Progenitor cell of endocrine pancreas (in vitro differentiated cells): ENCODE data around the gene NUDT8. TPM values are rescaled to one million over a fixed set of nuclear protein-coding genes. Genes with fewer than 3 reads are reported as not detected.
A peak's percentile ranks its signal among the peaks of the same experiment; 100 is the strongest.

Source experiments
- DNase-seq: peaks from one replicate; pipeline ENCODE4 v3.0.0; 2021; ENCODE audit warnings: low spot score; ENCODE audit not compliant: unreplicated experiment
- H3K27ac Mint-ChIP-seq: 2 replicates; pipeline ENCODE4 v1.8.0; 2021; ENCODE audit warnings: mild to moderate bottlenecking, moderate library complexity, mixed read lengths
- H3K27me3 Mint-ChIP-seq: 2 replicates; pipeline ENCODE4 v1.8.0; 2021; ENCODE audit warnings: mixed read lengths
- H3K36me3 Mint-ChIP-seq: 2 replicates; pipeline ENCODE4 v1.8.0; 2022; ENCODE audit warnings: mixed read lengths; ENCODE audit not compliant: insufficient read depth
- H3K4me1 Mint-ChIP-seq: 2 replicates; pipeline ENCODE4 v1.8.0; 2021; ENCODE audit warnings: low read depth, mixed read lengths
- H3K4me3 Mint-ChIP-seq: 2 replicates; pipeline ENCODE4 v1.8.0; 2021; ENCODE audit warnings: low read depth, mild to moderate bottlenecking, moderate library complexity, mixed read lengths
- H3K9me3 Mint-ChIP-seq: 2 replicates; pipeline ENCODE4 v1.8.0; 2021; ENCODE audit warnings: low read depth, mixed read lengths
- CTCF ChIP-seq: fragments of 200-600 bp; sonication (generic); IDR thresholded peaks from one replicate; pipeline ENCODE4 v1.5.0; 2021; ENCODE audit warnings: antibody characterized with exemption, mild to moderate bottlenecking; ENCODE audit not compliant: unreplicated experiment
- total RNA-seq: library from RNA; stranded (reverse); gene quantifications from 2 replicates; pipeline ENCODE4 v1.2.1, GENCODE V29; 2021

Gene NUDT8
- total RNA-seq, 1 donor from 2014 or later, result 5.1 TPM

GRCh38 chr11:67633758-67634365 lies 4.1 kb upstream of the NUDT8 start:
- no peaks in the 10 kb centered on the region for H3K9me3 Mint-ChIP-seq
- no peak overlapping the region for H3K4me3 Mint-ChIP-seq

GRCh38 chr11:67632982-67633755 lies 3.4 kb upstream of the NUDT8 start:
- H3K4me1 Mint-ChIP-seq, result peaks cover 7% of the 10 kb centered on the region
- no peak overlapping the region for H3K27ac Mint-ChIP-seq
- no peak for TF ChIP-seq CTCF
- H3K9me3 Mint-ChIP-seq, result no peaks in the 10 kb centered on the region
- H3K27me3 Mint-ChIP-seq, result no peaks in the 10 kb centered on the region
- DNase-seq, result no peak
- no peak overlapping the region for H3K4me3 Mint-ChIP-seq
- H3K36me3 Mint-ChIP-seq, result no peaks in the 10 kb centered on the region

More at GRCh38 chr11:67633758-67634365, 4.1 kb upstream of the NUDT8 start:
- no peaks in the 10 kb centered on the region for H3K36me3 Mint-ChIP-seq
- H3K27ac Mint-ChIP-seq, result no peak overlapping the region
- DNase-seq, result no peak
- no peak for TF ChIP-seq CTCF
- peaks cover 7% of the 10 kb centered on the region for H3K4me1 Mint-ChIP-seq
- H3K27me3 Mint-ChIP-seq, result no peaks in the 10 kb centered on the region

GRCh38 chr11:67632175-67632981 lies 2.6 kb upstream of the NUDT8 start:
- DNase-seq, result no peak
- no peak for TF ChIP-seq CTCF

GRCh38 chr11:67631853-67632174 lies 2.1 kb upstream of the NUDT8 start:
- H3K9me3 Mint-ChIP-seq, result peaks cover under 1% of the 10 kb centered on the region
- TF ChIP-seq CTCF, result no peak
- peaks cover under 1% of the 10 kb centered on the region for H3K36me3 Mint-ChIP-seq
- H3K27me3 Mint-ChIP-seq, result no peaks in the 10 kb centered on the region
- H3K4me3 Mint-ChIP-seq, result peak overlapping the region; percentile 53
- DNase-seq, result no peak
- H3K27ac Mint-ChIP-seq, result no peak overlapping the region
- H3K4me1 Mint-ChIP-seq, result peaks cover 7% of the 10 kb centered on the region

More at GRCh38 chr11:67632175-67632981, 2.6 kb upstream of the NUDT8 start:
- H3K27ac Mint-ChIP-seq, result no peak overlapping the region
- no peaks in the 10 kb centered on the region for H3K36me3 Mint-ChIP-seq
- peaks cover 7% of the 10 kb centered on the region for H3K4me1 Mint-ChIP-seq
- H3K9me3 Mint-ChIP-seq, result no peaks in the 10 kb centered on the region
- H3K27me3 Mint-ChIP-seq, result no peaks in the 10 kb centered on the region
- peak overlapping the region; percentile 53 for H3K4me3 Mint-ChIP-seq

GRCh38 chr11:67631411-67631810 lies 1.7 kb upstream of the NUDT8 start:
- H3K27ac Mint-ChIP-seq, result peak overlapping the region; percentile 96
- peaks cover 4% of the 10 kb centered on the region for H3K36me3 Mint-ChIP-seq
- no peak for DNase-seq
- TF ChIP-seq CTCF, result no peak
- peak overlapping the region; percentile 78 for H3K4me3 Mint-ChIP-seq
- H3K27me3 Mint-ChIP-seq, result no peaks in the 10 kb centered on the region
- peaks cover 7% of the 10 kb centered on the region for H3K4me1 Mint-ChIP-seq
- peaks cover 4% of the 10 kb centered on the region for H3K9me3 Mint-ChIP-seq
